GM12891 (cell line): ENCODE measurements around the gene INSIG1.

Source experiments
- POLR2A ChIP-seq: IDR thresholded peaks from 2 replicates; pipeline ENCODE4 v1.6.1; 2011; ENCODE audit warnings: low read depth, low read length, control low read depth
- POLR2AphosphoS5 ChIP-seq: IDR thresholded peaks from 2 replicates; pipeline ENCODE4 v1.6.1; 2011; ENCODE audit warnings: low read depth, low read length, control low read depth
- POU2F2 ChIP-seq: IDR thresholded peaks from 2 replicates; pipeline ENCODE4 v1.6.1; 2011; ENCODE audit warnings: low read depth, mild to moderate bottlenecking, control low read depth, low read length, moderate library complexity
- TAF1 ChIP-seq: IDR thresholded peaks from 2 replicates; pipeline ENCODE4 v1.6.1; 2011; ENCODE audit warnings: low read depth, low read length, control low read depth

GRCh38 chr7:155267436-155267835, 30.2 kb upstream of the INSIG1 start:
- TF ChIP-seq TAF1, result no peak
- no peak for TF ChIP-seq POLR2AphosphoS5
- no peak for TF ChIP-seq POLR2A
- no peak for TF ChIP-seq POU2F2
